Activated CD4-positive, alpha-beta T cell treated with anti-CD3 and anti-CD28 coated beads, Interleukin-2, amount 50 U/mL, for 48 hours (primary cell): ENCODE data around the gene CCL18.
"Not testable (repeated sequence)": the region's sequence is repeated elsewhere in the genome, so short reads cannot be mapped to it uniquely, and the experiment has no call there.

Experiments
- DNase-seq, 2 experiments: peaks; one replicate each; pipeline ENCODE4 v3.0.0-alpha.2; 2020

Gene CCL18, protein sequence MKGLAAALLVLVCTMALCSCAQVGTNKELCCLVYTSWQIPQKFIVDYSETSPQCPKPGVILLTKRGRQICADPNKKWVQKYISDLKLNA

DNA sequence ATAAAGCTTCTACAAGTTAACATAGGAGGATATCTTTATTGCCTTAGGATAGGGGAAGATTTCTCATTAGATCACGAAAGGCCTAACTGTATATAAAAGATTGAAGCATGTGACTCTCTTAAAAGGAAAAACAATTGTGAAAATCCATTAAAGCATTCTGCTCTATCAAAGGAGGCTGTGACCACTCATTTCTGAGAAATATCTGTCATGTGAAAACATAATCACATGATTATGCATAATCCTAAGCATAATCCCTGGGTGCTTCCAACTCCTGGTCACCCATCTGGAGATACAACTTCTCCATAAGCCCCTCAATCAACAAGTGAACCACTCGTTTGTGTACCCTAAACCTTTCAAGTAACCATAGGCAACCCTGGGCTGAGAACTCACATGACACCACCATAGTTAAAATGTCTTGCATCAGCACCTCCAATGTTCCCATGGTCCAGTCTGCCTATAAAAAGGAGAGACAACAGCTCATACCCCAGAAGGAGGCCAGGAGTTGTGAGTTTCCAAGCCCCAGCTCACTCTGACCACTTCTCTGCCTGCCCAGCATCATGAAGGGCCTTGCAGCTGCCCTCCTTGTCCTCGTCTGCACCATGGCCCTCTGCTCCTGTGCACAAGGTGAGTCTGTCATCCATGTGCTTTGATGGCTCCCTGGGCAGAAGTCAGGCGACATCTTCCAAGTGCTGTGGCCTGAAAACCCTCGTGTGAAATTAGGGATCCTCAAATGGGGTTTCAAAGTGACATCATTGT lies at the start of gene CCL18:
Gene CCL18, plus strand, starts transcription at position 487 of the 756 bp plus-strand sequence. Its CDS starts 71 bp downstream, at position 558.
- no peak for DNase-seq

DNA sequence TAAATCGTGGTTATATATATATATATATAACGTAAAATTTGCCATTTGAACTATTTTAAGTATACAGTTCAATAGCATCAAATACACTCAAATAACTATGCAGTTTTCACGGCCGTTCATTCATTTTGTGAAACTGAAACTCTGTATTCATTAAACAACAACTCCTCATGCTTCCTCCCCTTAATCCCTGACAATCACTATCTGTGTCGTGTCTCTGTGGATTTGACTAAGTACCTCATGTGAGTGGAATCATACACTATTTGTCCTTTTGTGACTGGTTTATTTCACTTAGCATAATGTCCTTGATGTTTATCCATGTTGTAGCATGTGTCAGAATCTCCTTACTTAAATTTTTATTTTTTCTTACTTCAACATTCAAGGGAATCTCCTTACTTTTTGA lies 49.1 kb upstream of the CCL18 start:
- DNase-seq, result no peak

DNA sequence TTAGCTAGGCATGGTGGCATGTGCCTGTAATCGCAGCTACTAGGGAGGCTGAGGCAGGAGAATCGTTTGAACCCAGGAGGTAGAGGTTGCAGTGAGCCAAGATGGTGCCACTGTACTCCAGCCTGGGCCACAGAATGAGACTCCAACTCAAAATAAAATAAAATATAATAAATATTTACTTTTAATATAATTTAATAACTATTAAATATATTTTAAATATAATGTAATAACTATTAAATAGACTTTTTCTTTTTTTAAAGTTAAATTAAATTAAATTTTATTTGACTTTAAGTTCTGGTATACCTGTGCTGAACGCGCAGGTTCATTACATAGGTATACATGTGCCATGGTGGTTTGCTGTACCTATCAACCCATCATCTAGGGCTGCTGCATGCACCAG lies 48.2 kb upstream of the CCL18 start:
- not testable (repeated sequence) for DNase-seq

DNA sequence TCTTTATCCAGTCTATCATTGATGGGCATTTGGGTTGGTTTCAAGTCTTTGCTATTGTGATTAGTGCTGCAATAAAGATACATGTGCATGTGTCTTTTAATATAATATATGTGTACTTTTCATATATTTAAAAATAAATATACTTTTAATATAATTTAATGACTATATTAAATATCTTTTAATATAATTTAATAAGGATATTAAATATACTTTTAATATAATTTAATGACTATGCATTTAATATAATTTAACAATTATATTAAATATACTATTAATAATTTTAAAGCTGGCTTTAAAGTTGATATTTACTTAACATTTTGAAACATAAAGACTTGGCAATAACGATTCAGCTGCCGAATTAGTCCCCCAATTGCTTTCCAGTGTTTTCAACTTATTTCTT lies 47.5 kb upstream of the CCL18 start:
- DNase-seq, result no peak

DNA sequence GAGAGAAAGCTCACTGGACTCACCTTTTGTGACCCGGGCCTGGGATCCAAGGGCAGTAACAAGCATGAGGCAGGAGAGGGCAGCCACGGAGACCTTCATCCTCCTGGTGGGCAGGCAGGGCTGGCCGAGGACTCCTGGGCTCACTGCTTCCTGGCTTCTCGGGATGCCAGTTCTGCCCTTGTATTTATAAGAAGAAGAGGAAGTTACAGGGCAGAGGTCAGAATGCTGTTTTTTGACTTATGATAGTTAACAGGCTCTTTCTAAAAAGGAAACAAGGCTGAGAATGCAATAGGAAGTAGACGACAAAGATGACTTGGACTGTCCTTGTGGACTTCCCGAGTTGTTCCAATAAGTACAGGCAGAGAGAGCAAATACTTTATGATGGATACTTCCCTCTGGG lies 46.3 kb upstream of the CCL18 start, which contains the start of gene CCL23:
Gene CCL23, minus strand, starts transcription at position 174 of the 400 bp plus-strand sequence. Its CDS starts 75 bp downstream, at position 99.
- no peak for DNase-seq

DNA sequence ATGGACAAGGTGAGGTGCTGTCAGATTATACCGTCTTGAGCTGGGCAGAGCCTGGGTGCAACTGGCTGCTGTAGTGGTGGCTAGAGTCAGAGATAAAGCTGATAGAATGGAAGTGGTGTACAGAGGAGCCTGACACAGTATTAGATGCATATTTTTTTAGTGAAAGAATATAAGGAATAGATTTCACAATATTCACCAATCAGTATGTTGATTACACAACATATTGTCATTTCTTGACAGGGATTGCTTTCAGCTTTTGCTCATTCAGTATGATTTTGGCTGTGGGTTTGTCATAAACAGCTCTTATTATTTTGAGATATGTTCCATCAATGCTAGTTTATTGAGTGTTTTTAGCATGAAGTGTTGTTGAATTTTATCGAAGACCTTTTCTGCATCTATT lies 44.6 kb upstream of the CCL18 start:
- no peak for DNase-seq

GRCh38 chr17:36024106-36024869 lies 39.8 kb upstream of the CCL18 start:
- DNase-seq, result no peak

- no peak for DNase-seq
Measured at GRCh38 chr17:36027761-36028160, 36.3 kb upstream of the CCL18 start.

DNA sequence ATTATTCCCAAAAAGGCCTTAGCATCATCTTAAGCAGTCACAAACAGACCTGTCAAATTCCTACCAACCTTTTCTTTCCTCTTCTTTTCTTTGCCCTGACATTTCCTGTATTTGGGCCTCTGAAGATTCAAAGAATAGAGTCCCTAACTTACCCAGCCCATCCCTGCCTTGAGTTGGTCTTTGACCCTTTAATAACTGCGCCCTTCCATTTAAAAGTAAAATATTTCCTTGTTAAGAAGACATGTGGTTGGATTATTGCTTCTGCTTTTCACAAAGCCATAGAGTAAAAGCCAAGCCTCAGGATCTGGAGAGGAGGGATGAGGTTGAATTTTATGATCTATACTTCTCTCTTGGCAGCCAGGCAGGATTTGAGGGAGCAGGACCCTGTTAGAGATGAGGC lies 33.1 kb upstream of the CCL18 start:
- DNase-seq, result no peak

DNA sequence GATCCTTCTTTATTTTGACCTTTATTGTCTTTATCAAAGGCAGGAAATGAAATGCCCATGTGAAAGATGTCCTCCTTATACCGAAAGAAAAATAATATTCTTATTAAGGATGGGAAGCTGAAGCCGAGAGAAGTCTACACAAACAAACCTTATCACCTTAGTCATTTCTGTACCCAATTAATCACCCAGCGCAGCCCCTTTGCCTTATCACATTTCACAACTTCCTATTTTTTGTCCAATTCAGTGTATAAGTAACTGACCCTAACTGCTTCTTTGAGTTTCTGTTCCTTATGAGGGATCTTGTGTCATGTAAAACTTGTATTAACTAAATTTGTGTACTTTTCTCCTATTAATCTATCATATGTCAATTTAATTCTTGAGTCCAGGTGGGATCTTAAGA lies 29.9 kb upstream of the CCL18 start:
- no peak for DNase-seq

DNA sequence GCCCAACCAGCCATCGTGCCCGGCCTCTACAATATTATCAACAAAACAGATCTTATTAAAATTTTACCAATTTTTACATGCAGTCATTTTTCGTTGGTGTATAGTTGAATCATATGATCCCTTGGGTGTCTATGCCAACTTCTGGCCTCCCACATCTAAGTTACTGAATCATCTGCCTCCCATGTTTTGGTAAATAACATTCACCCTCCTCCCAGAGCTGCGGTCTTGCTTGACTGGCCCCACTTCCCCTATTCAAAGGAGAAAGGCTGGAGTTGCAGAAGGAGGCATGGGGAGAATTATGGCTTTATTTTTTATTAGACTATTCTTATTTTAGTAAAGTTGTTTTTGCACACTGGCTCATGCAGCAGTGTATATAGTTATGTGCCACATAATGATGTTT lies 27.8 kb upstream of the CCL18 start:
- no peak for DNase-seq

DNA sequence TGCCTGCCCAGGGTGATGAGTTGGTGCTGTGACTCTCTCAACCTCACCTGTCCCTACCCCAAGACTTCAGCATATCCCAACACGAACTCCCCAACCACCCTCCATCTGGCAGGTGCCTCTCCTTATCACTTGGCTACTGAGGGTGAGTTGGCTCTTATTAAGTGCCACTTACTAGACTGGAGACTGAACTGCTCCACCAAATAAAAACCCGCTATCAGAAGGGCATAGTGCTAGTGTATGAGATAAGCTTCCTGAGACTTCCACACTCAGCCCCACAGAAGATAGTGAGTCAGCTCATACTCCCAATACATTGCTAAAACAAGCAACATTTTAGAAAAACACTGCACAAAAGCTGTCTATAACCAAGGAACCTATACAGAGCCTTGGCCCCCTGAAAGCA lies 16.0 kb upstream of the CCL18 start:
- no peak for DNase-seq

DNA sequence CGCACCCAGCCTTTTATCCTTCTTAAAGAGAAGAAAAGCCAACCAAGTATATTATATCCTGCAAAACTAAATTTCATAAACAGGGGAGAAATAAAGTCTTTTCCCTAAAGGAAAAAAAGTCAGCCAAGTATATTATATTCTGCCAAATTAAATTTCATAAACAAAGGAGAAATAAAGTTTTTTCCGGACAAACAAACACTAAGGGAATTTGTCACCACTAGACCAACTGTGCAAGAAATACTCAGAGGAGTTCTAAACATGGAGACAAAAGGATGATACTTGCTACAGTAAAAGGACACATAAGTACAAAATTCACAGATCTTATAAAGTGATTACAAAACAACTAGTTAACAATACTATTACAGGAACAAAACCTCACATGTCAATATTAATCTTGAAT lies 14.4 kb upstream of the CCL18 start:
- no peak for DNase-seq

GRCh38 chr17:36055171-36055570 lies 8.9 kb upstream of the CCL18 start:
- DNase-seq, result no peak

DNA sequence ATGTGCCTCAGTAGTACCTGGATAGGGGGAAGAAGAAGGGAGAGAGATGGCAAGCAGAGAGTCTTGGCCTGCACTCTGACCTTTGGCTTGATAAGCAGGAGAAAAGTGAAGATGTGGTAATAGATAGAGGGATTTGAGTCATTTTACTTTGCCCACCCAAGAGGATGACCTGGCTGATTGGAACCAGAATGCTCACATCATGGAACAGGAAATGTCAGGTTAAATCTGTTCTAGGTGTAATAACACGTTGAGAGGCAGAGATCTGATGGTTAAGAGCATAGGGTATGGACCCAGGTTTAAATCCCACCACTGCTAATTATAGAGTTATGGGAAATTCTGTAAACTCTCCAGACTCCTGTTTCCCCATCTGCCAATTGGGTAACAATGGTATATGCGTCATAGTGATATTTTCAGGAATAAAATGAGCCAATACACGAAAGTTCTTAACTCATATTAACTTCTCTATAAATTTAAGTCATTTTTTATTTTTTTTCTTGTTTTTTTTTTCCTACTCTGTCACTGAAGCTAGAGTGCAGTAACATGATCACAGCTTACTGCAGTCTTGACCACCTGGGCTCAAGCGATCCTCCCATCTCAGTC lies 8.1 kb upstream of the CCL18 start:
- no peak for DNase-seq

DNA sequence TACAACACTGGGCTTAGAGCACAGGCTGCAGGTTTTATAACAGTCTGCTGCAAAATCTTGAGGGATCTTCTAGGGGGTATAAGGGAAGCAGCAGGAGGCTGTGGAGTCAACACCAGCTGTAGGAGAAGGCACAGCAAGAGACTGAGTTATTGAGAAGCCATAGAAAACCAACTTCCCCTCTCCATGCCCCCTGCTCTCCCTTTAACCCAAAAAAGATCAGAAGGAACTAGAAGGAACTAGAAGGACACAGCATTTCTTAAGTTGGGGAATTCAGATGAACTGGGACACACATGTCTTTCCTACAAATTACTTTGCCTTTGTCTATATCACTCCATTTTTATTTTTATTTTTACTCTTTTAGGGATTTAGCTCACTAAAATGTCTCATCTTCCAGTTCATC lies 6.2 kb upstream of the CCL18 start:
- DNase-seq, result no peak

- no peak for DNase-seq
Measured at GRCh38 chr17:36059406-36059805, 4.7 kb upstream of the CCL18 start.

- DNase-seq, result no peak
Measured at GRCh38 chr17:36060816-36061215, 3.3 kb upstream of the CCL18 start.

- DNase-seq, result no peak
Measured at GRCh38 chr17:36066365-36066985, 2.4 kb downstream of the CCL18 start.

GRCh38 chr17:36068524-36068923 lies 4.5 kb downstream of the CCL18 start:
- no peak for DNase-seq

GRCh38 chr17:36069136-36069535 lies 5.1 kb downstream of the CCL18 start:
- no peak for DNase-seq

DNA sequence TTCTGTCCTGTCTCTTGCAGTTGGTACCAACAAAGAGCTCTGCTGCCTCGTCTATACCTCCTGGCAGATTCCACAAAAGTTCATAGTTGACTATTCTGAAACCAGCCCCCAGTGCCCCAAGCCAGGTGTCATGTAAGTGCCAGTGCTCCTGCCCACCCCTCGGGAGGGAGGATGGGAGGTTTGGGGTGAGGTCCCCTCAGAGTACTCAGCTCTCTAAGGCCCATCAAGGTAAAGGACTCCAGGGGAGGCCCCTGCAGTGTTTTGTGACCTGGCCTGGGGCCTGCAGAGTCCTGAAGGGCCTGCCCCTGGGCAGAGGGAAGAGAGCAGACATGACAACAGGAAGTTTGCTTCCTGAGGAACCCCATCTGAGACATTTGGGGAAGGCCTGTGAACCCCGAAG lies 6.4 kb downstream of the CCL18 start:
- DNase-seq, result no peak

GRCh38 chr17:36071751-36072150 lies 7.7 kb downstream of the CCL18 start:
- no peak for DNase-seq
